Glutamatergic neuron (in vitro differentiated cells): ENCODE results near the gene ZNF839. TPM values are rescaled to one million over a fixed set of nuclear protein-coding genes. Genes with fewer than 3 reads are reported as not detected.

Source experiments
- DNase-seq: peaks from one replicate; pipeline ENCODE4 v3.0.0; 2022
- H3K27ac Mint-ChIP-seq: one replicate; pipeline ENCODE4 v1.8.0; 2020; ENCODE audit warnings: mild to moderate bottlenecking, mixed read lengths, inconsistent platforms; ENCODE audit not compliant: unreplicated experiment
- H3K27me3 Mint-ChIP-seq: one replicate; pipeline ENCODE4 v1.8.0; 2020; ENCODE audit warnings: mild to moderate bottlenecking, moderate library complexity, mixed read lengths, inconsistent platforms; ENCODE audit not compliant: unreplicated experiment
- H3K36me3 Mint-ChIP-seq: one replicate; pipeline ENCODE4 v1.8.0; 2020; ENCODE audit warnings: mild to moderate bottlenecking, mixed read lengths, inconsistent platforms; ENCODE audit not compliant: unreplicated experiment
- H3K4me1 Mint-ChIP-seq: one replicate; pipeline ENCODE4 v1.8.0; 2020; ENCODE audit warnings: mild to moderate bottlenecking, low read depth, mixed read lengths, inconsistent platforms; ENCODE audit not compliant: unreplicated experiment
- H3K4me3 Mint-ChIP-seq: one replicate; pipeline ENCODE4 v1.8.0; 2020; ENCODE audit warnings: mild to moderate bottlenecking, mixed read lengths, inconsistent platforms; ENCODE audit not compliant: unreplicated experiment
- H3K9me3 Mint-ChIP-seq: one replicate; pipeline ENCODE4 v1.8.0; 2020; ENCODE audit warnings: mild to moderate bottlenecking, moderate library complexity, mixed read lengths, inconsistent platforms; ENCODE audit not compliant: unreplicated experiment
- total RNA-seq: library from RNA; stranded (reverse); fragmentation: NEBNext Ultra II Directional; extraction: Animal tissue kit (Norgen Biotek cat#: 25700); gene quantifications from one replicate; pipeline ENCODE4 v1.2.1, GENCODE V29; 2021; ENCODE audit not compliant: unreplicated experiment
- TF ChIP-seq, protein P1 (sequence below): fragments of 200-600 bp; sonication (generic); IDR thresholded peaks from one replicate; pipeline ENCODE4 v1.5.0; 2021; ENCODE audit not compliant: partially characterized antibody, unreplicated experiment

The ZNF839 gene
- total RNA-seq, 1 donor from 2014 or later, result 13.6 TPM

DNA sequence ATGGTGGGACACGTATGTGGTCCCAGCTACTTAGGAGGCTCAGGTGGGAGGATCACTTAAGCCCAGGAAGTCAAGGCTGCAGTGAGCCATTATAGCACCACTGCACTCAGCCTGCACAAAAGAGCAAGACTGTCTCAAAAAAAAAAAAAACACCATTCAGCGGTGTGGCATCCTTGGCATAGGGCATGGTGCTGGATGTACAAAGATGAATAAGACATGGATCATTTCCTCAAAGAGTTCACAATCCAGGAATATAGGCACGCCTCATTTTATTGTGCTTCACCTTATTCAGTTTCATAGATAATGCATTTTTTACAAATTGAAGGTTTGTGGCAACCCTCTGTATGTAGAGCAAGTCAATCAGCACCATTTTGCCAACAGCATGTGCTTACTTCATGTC is 36.7 kb downstream of the ZNF839 start:
- TF ChIP-seq, protein P1, sequence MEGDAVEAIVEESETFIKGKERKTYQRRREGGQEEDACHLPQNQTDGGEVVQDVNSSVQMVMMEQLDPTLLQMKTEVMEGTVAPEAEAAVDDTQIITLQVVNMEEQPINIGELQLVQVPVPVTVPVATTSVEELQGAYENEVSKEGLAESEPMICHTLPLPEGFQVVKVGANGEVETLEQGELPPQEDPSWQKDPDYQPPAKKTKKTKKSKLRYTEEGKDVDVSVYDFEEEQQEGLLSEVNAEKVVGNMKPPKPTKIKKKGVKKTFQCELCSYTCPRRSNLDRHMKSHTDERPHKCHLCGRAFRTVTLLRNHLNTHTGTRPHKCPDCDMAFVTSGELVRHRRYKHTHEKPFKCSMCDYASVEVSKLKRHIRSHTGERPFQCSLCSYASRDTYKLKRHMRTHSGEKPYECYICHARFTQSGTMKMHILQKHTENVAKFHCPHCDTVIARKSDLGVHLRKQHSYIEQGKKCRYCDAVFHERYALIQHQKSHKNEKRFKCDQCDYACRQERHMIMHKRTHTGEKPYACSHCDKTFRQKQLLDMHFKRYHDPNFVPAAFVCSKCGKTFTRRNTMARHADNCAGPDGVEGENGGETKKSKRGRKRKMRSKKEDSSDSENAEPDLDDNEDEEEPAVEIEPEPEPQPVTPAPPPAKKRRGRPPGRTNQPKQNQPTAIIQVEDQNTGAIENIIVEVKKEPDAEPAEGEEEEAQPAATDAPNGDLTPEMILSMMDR, result no peak
- no peaks in the 10 kb centered on the region for H3K9me3 Mint-ChIP-seq
- H3K27ac Mint-ChIP-seq, result no peak overlapping the region
- H3K4me1 Mint-ChIP-seq, result no peaks in the 10 kb centered on the region
- DNase-seq, result no peak
- H3K27me3 Mint-ChIP-seq, result no peaks in the 10 kb centered on the region
- H3K36me3 Mint-ChIP-seq, result no peaks in the 10 kb centered on the region
- no peak overlapping the region for H3K4me3 Mint-ChIP-seq

DNA sequence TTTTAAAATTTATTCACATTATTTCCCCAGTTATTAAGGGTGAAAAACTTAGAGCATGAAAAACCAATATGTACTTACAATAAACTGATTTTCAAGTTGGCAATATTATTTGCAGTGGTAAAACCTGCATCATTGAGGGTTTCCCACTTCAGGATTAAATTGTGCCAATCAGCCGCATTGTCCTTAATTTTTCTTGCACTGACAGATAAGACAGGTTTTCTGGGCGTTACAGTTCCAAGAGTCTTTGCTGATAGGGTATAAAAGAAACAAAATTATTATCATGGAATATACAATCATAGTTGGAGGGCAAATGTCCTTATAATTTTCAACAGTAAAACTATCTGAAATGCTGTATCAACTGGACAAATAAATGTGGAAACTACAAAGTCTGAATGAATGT is 39.8 kb downstream of the ZNF839 start:
- no peak overlapping the region for H3K4me3 Mint-ChIP-seq
- peaks cover 10% of the 10 kb centered on the region for H3K4me1 Mint-ChIP-seq
- no peaks in the 10 kb centered on the region for H3K36me3 Mint-ChIP-seq
- TF ChIP-seq, protein P1, result no peak
- peaks cover 6% of the 10 kb centered on the region for H3K9me3 Mint-ChIP-seq
- H3K27ac Mint-ChIP-seq, result no peak overlapping the region
- no peaks in the 10 kb centered on the region for H3K27me3 Mint-ChIP-seq
- no peak for DNase-seq

DNA sequence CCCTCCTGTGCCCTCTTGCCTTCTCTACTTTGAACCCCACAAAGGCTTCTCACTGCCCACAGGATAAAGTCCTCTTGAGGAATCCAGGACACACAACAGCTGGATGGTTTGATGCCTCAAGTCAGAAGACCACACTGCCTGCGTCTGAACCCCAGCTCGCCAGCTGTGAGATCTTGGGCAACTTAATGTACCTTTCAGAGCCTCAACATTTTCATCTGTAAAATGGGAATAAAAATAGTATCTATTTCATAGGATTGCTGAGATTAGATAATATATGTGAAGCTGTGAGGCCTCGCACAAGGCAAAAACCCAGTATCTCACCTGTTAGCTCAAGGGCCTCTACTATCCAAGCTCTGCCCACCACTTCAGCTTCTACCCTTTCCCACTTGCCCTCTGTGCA is 40.8 kb downstream of the ZNF839 start:
- H3K27ac Mint-ChIP-seq, result no peak overlapping the region

DNA sequence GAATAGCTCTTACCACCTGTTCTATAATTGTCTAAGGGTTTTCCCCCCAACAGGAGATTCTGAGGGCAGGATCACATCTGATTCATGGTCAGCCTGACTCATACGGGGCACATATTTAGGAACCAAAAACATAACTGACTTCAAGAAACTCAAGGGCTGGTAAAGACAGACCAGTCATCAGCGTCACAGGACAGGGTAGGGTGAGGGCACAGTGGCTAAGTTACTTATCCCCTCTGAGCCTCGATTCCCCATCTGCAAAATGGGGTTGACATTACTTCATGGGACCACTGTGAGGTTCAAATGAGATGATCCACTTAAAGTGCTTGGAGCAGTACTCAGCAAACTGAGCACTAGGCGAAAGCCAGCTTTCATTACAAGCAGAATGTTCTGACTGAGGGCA is 42.5 kb downstream of the ZNF839 start:
- H3K36me3 Mint-ChIP-seq, result no peaks in the 10 kb centered on the region
- peak overlapping the region; percentile 94 for H3K27ac Mint-ChIP-seq
- DNase-seq, result no peak
- TF ChIP-seq, protein P1, result no peak
- peaks cover 10% of the 10 kb centered on the region for H3K4me1 Mint-ChIP-seq
- H3K9me3 Mint-ChIP-seq, result peaks cover 6% of the 10 kb centered on the region
- no peaks in the 10 kb centered on the region for H3K27me3 Mint-ChIP-seq
- H3K4me3 Mint-ChIP-seq, result peak overlapping the region; percentile 93

More for the DNA sequence above, 40.8 kb downstream of the ZNF839 start:
- Mint-ChIP-seq H3K9me3 (peaks cover 6% of the 10 kb centered on the region), H3K36me3 (no peaks in the 10 kb centered on the region), H3K4me1 (peaks cover 10% of the 10 kb centered on the region), H3K4me3 (no peak overlapping the region), H3K27me3 (no peaks in the 10 kb centered on the region)
- no peak for DNase-seq
- TF ChIP-seq, protein P1, result no peak

DNA sequence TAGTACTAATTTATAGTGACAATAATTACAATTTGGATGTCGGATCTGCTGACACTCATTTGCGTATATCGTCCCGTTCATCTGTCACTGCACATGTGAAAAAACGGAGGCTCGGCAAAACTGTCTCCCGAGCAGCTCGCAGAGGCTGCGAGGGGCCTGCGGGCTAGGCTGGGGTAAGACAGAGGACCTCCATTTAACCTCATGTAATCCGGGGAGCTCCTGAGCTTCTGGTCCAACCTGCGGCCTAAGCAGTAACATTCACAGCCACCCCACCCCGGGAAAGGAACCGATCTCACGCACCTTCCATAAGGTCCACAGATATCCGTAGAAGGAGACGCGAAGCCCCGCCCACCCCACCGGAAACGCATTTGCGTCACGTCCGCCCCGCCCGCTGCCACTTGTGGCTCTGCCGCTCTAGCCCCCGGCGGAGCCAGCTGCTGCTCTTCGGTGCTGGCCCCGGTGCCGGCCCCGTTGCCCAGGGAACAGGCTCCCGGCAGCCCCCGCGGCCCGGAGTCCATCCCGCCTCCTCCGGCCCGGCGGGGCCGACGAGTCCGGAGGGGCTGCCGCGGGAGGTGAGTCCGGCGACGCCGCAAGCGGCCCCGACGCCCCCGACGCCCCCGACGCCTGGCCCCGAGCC is 43.1 kb downstream of the ZNF839 start, which contains the start of the genes CINP and TECPR2:
Gene CINP, minus strand, starts transcription at position 346 of the 637 bp plus-strand sequence. Its CDS starts 39 bp downstream, at position 307.
Gene TECPR2, plus strand, starts transcription at position 397 of the 637 bp plus-strand sequence. CDS start 13,781 bp downstream, outside the sequence.
- peak; percentile 98 for DNase-seq
- Mint-ChIP-seq H3K9me3 (peaks cover 6% of the 10 kb centered on the region), H3K36me3 (no peaks in the 10 kb centered on the region), H3K4me1 (peaks cover 10% of the 10 kb centered on the region), H3K4me3 (peak within 1 kb of the TSS; percentile 93), H3K27ac (peak within 1 kb of the TSS; percentile 94), H3K27me3 (no peaks in the 10 kb centered on the region)
- TF ChIP-seq, protein P1, result no peak
